Activated T-helper 17 cell treated with anti-CD3 and anti-CD28 coated beads, Interleukin-2, amount 50 U/mL, for 72 hours (primary cell): ENCODE results near the gene ZNF621. TPM values are rescaled to one million over a fixed set of nuclear protein-coding genes. Genes with fewer than 3 reads are reported as not detected.

ENCODE experiments used
- ATAC-seq: fragments of 150-1000 bp; cut with Tn5 transposase; replicated peaks from 2 replicates; pipeline ENCODE4 v1.10.0; 2021; ENCODE audit warnings: mild to moderate bottlenecking, moderate library complexity
- H3K27ac Mint-ChIP-seq: one replicate; pipeline ENCODE4 v1.8.0; 2022; ENCODE audit warnings: mixed read lengths
- H3K27me3 Mint-ChIP-seq: one replicate; pipeline ENCODE4 v1.8.0; 2022; ENCODE audit warnings: mixed read lengths
- H3K36me3 Mint-ChIP-seq: one replicate; pipeline ENCODE4 v1.8.0; 2022; ENCODE audit warnings: low read depth, mild to moderate bottlenecking, mixed read lengths
- H3K4me1 Mint-ChIP-seq: one replicate; pipeline ENCODE4 v1.8.0; 2022; ENCODE audit warnings: mixed read lengths
- H3K4me3 Mint-ChIP-seq: one replicate; pipeline ENCODE4 v1.8.0; 2022; ENCODE audit warnings: mild to moderate bottlenecking, mixed read lengths
- H3K9me3 Mint-ChIP-seq: one replicate; pipeline ENCODE4 v1.8.0; 2022; ENCODE audit warnings: mixed read lengths
- total RNA-seq, 2 donors: library from RNA; stranded (reverse); gene quantifications; one replicate each; pipeline ENCODE4 v1.2.3, GENCODE V29; 2022

ZNF621 gene
- total RNA-seq, 2 donors from 2014 or later = 19.1 to 19.9 TPM

DNA sequence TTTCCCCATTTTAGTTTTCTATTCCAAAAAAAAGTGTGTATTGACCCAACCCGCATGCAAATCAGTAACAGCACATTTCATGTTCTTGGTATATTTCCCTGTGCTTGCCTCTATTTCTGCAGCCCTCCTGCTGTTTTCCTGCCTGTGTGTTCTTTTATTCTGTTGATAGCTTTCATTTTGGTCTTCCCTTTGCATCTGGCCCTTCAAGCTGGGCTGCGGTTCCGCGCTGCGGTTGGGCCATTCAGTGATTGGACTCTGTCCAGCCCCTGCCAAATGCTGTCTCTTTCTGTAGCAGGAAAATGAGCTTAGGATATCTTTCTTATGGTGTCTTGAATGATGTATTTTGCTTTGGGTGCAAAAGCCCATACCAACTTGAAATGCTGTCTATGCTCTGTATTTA, 49.9 kb downstream of the ZNF621 start:
- no peaks in the 10 kb centered on the region for H3K4me1 Mint-ChIP-seq
- no peaks in the 10 kb centered on the region for H3K36me3 Mint-ChIP-seq
- ATAC-seq = no peak
- peaks cover 7% of the 10 kb centered on the region for H3K27me3 Mint-ChIP-seq
- no peaks in the 10 kb centered on the region for H3K9me3 Mint-ChIP-seq
- no peak overlapping the region for H3K4me3 Mint-ChIP-seq
- no peak overlapping the region for H3K27ac Mint-ChIP-seq

DNA sequence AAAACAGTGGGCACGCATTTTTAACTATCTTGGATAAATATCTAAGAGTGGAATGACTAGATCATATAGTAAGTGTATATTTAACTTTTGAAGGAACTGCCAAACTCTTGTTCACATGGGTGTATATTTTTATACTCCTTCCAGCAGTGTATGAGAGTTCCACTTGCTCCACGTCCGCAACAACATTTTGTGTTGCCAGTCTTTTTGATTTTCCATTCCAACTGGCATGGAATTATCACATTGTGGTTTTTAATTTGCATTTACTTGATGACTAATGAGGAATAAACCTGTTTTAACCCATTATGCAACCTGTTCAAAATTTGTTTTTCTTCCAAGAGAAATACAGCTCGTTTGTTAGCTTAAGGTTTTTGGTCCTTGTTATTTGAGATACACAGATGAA, 51.6 kb downstream of the ZNF621 start:
- H3K9me3 Mint-ChIP-seq = no peaks in the 10 kb centered on the region
- no peaks in the 10 kb centered on the region for H3K36me3 Mint-ChIP-seq
- H3K27me3 Mint-ChIP-seq = peaks cover 6% of the 10 kb centered on the region
- no peak overlapping the region for H3K27ac Mint-ChIP-seq
- no peaks in the 10 kb centered on the region for H3K4me1 Mint-ChIP-seq
- ATAC-seq = no peak
- no peak overlapping the region for H3K4me3 Mint-ChIP-seq

- Mint-ChIP-seq H3K27ac (no peak overlapping the region), H3K4me1 (peaks cover 3% of the 10 kb centered on the region), H3K4me3 (no peak overlapping the region), H3K36me3 (no peaks in the 10 kb centered on the region), H3K9me3 (no peaks in the 10 kb centered on the region), H3K27me3 (peaks cover 3% of the 10 kb centered on the region)
- peak; percentile 70 for ATAC-seq
These were observed 55.8 kb downstream of the ZNF621 start for GRCh38 chr3:40580494-40581091.

DNA sequence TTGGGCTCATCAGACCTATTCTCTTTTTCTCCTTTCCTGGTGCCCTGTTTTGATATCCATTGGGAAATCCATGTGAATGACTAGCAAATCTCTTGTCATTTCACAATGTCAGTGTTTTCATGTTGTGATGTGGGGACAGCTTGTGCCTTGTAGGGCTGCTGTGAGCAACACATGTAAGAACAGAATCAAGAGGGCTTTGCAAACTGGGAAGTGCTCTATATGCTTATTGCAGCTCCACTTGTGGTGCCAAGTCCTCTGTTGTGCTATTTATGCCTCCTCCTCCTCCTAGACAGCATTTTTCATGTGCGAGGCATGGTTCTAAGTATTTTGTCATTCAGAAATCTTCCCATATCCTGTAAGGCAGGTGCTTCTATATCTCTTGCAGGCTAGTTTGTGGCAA, 56.4 kb downstream of the ZNF621 start:
- Mint-ChIP-seq H3K27ac (no peak overlapping the region), H3K4me3 (no peak overlapping the region), H3K4me1 (peaks cover 3% of the 10 kb centered on the region), H3K36me3 (no peaks in the 10 kb centered on the region), H3K27me3 (peaks cover 2% of the 10 kb centered on the region), H3K9me3 (no peaks in the 10 kb centered on the region)
- ATAC-seq = no peak

- no peak overlapping the region for H3K27ac Mint-ChIP-seq
- H3K27me3 Mint-ChIP-seq = peaks cover 2% of the 10 kb centered on the region
- no peak overlapping the region for H3K4me3 Mint-ChIP-seq
- no peaks in the 10 kb centered on the region for H3K36me3 Mint-ChIP-seq
- ATAC-seq = no peak
- H3K4me1 Mint-ChIP-seq = peaks cover 3% of the 10 kb centered on the region
- H3K9me3 Mint-ChIP-seq = no peaks in the 10 kb centered on the region
These were observed 57.8 kb downstream of the ZNF621 start for GRCh38 chr3:40582401-40583027.

DNA sequence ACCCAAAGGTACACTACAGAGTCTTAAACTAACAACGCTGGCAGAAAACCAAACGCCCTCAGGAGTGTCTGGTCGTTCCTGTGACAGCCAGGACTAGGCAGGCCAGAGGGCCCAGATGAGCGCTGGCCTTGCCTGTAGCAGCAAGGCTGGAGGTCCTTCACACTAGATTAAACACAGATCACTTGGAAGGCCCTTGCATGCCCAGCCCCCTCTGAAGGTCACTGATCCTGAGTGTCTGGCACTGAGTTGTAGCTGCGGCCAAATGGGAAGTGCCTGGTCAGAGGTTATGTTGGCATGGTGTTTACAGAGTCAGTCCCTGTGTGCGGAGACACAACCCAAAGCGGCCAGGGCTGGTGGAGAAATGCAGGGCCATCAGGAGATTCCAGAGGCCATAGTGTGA, 58.9 kb downstream of the ZNF621 start:
- no peaks in the 10 kb centered on the region for H3K9me3 Mint-ChIP-seq
- H3K36me3 Mint-ChIP-seq = no peaks in the 10 kb centered on the region
- no peak overlapping the region for H3K4me3 Mint-ChIP-seq
- ATAC-seq = no peak
- H3K27me3 Mint-ChIP-seq = peaks cover 2% of the 10 kb centered on the region
- H3K27ac Mint-ChIP-seq = no peak overlapping the region
- peaks cover 3% of the 10 kb centered on the region for H3K4me1 Mint-ChIP-seq

DNA sequence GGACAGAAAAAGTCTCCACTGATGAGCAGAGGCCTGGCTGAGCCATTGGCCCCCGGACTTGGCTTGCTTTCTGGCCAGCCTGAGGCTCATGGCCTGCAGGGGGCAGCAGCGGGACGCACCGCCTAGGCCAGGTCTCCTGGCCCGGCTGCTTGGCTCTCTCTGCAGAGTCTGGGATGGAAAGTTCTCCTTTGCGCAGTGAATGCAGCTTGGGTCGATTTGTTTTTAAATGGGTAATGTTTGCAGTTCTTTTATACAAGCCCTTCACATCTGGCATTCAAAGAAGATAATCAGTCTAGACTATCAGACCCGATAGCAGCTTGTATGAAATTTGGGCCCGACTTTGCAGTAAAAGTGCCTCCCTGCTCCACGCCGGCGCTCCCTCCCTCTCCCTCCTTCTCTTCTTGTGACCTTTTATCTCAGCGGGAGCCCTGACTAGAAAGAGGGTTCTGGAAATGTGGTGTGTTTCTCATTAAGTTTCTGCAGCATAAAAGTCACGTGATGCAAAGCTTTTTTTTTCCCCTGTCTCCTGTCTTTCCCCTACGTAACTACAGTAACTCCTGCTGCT, 59.9 kb downstream of the ZNF621 start:
- no peaks in the 10 kb centered on the region for H3K9me3 Mint-ChIP-seq
- peak; percentile 76 for ATAC-seq
- H3K4me3 Mint-ChIP-seq = no peak overlapping the region
- no peaks in the 10 kb centered on the region for H3K36me3 Mint-ChIP-seq
- peaks cover 3% of the 10 kb centered on the region for H3K4me1 Mint-ChIP-seq
- H3K27ac Mint-ChIP-seq = no peak overlapping the region
- peaks cover 2% of the 10 kb centered on the region for H3K27me3 Mint-ChIP-seq

DNA sequence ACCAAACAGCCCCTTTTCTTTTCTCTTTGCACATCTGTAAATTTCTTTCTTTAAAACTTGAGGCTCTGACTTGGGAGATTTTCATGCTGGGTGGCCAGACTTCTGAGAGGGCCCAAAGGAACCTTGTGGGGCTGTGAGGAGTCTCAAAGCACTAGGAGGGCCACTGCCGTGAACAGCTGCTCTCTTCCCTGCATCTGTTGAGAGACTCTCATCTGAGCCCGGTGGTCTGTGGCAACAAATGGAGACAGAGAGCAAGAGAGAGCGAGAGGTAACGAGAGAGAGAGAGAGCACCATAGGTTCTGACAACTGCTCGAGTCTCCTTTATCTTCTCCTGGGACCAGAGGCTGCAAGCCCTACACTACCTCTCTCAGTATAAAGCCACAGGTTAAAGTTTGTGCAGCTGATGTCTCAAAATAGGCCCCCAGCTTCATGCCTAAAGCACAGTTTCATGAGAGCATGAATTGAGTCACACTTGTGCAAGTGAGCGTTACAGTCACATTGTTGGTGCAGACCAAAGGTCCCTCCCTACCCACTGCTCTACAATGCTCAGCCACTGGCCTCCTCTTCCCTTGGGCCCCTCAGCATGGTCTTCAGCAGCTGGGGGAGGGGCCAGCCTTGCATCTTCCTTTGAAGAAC, 60.7 kb downstream of the ZNF621 start:
- Mint-ChIP-seq H3K4me3 (no peak overlapping the region), H3K9me3 (no peaks in the 10 kb centered on the region), H3K27me3 (peaks cover 2% of the 10 kb centered on the region), H3K4me1 (peaks cover 3% of the 10 kb centered on the region), H3K36me3 (no peaks in the 10 kb centered on the region), H3K27ac (no peak overlapping the region)
- no peak for ATAC-seq

DNA sequence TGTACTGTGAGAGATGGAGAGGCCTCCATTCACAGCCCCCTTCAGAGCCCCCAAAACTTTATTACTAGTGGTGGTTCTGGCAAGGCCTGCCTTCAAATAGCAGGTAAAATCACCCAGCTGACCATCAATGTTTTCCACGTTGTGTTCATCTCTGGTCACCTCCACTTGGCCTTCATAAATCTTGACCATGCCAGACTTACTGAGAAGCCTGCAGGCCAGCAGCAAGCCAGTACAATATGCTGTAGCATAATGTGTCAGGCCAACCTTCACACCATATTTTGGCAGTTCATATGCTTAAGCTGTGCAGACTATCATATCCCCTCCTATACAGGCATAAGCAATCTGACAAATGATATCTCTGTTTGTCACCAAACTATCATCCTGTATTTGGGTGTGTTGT, 62.1 kb downstream of the ZNF621 start:
- Mint-ChIP-seq H3K4me1 (peaks cover 3% of the 10 kb centered on the region), H3K27me3 (peaks cover 8% of the 10 kb centered on the region), H3K36me3 (no peaks in the 10 kb centered on the region), H3K4me3 (no peak overlapping the region), H3K27ac (no peak overlapping the region), H3K9me3 (no peaks in the 10 kb centered on the region)
- no peak for ATAC-seq

- H3K36me3 Mint-ChIP-seq = no peaks in the 10 kb centered on the region
- no peak for ATAC-seq
- peaks cover 11% of the 10 kb centered on the region for H3K27me3 Mint-ChIP-seq
- H3K9me3 Mint-ChIP-seq = no peaks in the 10 kb centered on the region
- peaks cover 3% of the 10 kb centered on the region for H3K4me1 Mint-ChIP-seq
- no peak overlapping the region for H3K4me3 Mint-ChIP-seq
- no peak overlapping the region for H3K27ac Mint-ChIP-seq
These were observed 63.6 kb downstream of the ZNF621 start for GRCh38 chr3:40588406-40588805.

Other genes with a start within 250 kb of the ZNF621 start
- gene EIF1B, start 215.3 kb upstream of the ZNF621 start, total RNA-seq = 10 to 100 TPM; 36.3 to 36.8 TPM
- not detected for gene ENTPD3, start 137.8 kb upstream of the ZNF621 start, total RNA-seq
- 1,000 to 10,000 TPM; 2,493 to 3,227 TPM for gene RPL14, start 67.6 kb upstream of the ZNF621 start, total RNA-seq
- gene ZNF619, start 47.8 kb upstream of the ZNF621 start, total RNA-seq = 1 to 10 TPM; 1.5 to 2.5 TPM
- 1 to 10 TPM; 2.3 to 3.6 TPM for gene ZNF620, start 18.9 kb upstream of the ZNF621 start, total RNA-seq